WI38 (cell line): ENCODE measurements around the gene HEBP2.
"Not testable (repeated sequence)": the region's sequence is repeated elsewhere in the genome, so short reads cannot be mapped to it uniquely, and the experiment has no call there.

ENCODE experiments used
- H3K4me3 ChIP-seq: 2 replicates; pipeline ENCODE4 v1.5.1; 2011; ENCODE audit warnings: low read depth, mild to moderate bottlenecking, control low read depth, low read length
- CTCF ChIP-seq: IDR thresholded peaks from 2 replicates; pipeline ENCODE4 v1.5.1; 2012; ENCODE audit warnings: low read depth, mild to moderate bottlenecking, control low read depth, low read length

Gene HEBP2

GRCh38 chr6:138403801-138404665 is at the start of gene HEBP2:
HEBP2 (plus strand) TSS chr6:138404223; CDS start chr6:138404496, 273 bp downstream.
- TF ChIP-seq CTCF: 0 out of 2 replicates have a peak, but pooled peaks have one; percentile 23
- H3K4me3 ChIP-seq: peak within 1 kb of the TSS; percentile 84

- no peak for TF ChIP-seq CTCF
- H3K4me3 ChIP-seq: no peak overlapping the region
These were observed 46.1 kb upstream of the HEBP2 start for GRCh38 chr6:138357928-138358327.

GRCh38 chr6:138368684-138369083 is 35.3 kb upstream of the HEBP2 start:
- H3K4me3 ChIP-seq: not testable (repeated sequence)

- H3K4me3 ChIP-seq: no peak overlapping the region
- no peak for TF ChIP-seq CTCF
These were observed 33.2 kb upstream of the HEBP2 start for GRCh38 chr6:138370631-138371451.

GRCh38 chr6:138371452-138371711 is 32.6 kb upstream of the HEBP2 start:
- no peak overlapping the region for H3K4me3 ChIP-seq
- no peak for TF ChIP-seq CTCF

GRCh38 chr6:138371720-138372119 is 32.3 kb upstream of the HEBP2 start:
- TF ChIP-seq CTCF: no peak
- H3K4me3 ChIP-seq: no peak overlapping the region

- TF ChIP-seq CTCF: no peak
These were observed 31.1 kb upstream of the HEBP2 start for GRCh38 chr6:138372711-138373463.

More at GRCh38 chr6:138372711-138373463, 31.1 kb upstream of the HEBP2 start:
- no peak overlapping the region for H3K4me3 ChIP-seq
